ENCODE results near the gene RAP1GAP. TPM values are rescaled to one million over a fixed set of nuclear protein-coding genes. Genes with fewer than 3 reads are reported as not detected.

RAP1GAP gene
- total RNA-seq, 1 experiment from 2014 or later, result 13.4 TPM

DNA sequence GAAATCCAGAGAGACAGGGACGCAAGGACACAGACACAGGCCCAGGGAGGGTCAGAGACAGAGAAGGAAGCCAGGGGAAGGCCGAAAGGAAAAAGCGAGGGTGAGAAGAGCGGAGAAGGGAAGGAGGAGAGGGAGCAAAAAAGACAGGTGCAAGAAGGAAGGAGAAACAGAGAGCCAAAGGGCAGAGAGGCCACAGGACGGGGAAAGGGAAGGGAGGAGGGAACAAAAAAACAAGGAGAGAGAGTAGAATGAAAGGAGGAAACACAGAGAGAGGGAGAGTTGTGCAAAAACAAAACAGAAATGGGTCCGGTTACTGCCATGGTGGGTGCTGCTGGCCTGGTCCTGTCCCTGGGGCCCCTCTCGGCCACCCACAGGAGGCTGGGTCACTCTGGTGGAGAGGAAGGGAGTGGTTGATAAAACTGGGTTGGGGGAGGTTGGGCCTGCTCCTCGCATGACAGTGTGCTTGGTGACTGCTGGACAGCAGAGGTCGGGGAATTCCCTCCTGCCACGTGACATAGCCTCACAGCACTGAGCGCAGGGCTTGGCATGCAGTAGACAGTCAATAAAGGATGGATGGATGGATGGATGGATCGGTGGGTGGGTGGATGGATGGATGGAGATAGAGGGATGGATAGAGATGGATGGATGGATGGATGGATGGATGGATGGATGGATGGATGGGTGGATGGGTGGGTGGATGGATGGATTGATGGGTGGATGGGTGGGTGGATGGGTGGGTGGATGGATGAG, 64.8 kb downstream of the RAP1GAP start:
- DNase-seq (ENCODE audit: low read depth, low spot score), result no peak
- intact Hi-C loops (cut with micrococcal nuclease), result no loop called here
- H3K27ac ChIP-seq (ENCODE audit: low read depth, low read length), result no peak overlapping the region
- no peaks in the 10 kb centered on the region for H3K79me2 ChIP-seq (ENCODE audit: insufficient read depth, low read length)
- peaks cover 6 to 18% of the 10 kb centered on the region in 2 experiments; a peak in 3 of 4 replicates for H3K4me1 ChIP-seq (ENCODE audit: control insufficient read depth in 1 of 2, insufficient read depth in 2 of 2, low read length in 2 of 2)
- H3K36me3 ChIP-seq (ENCODE audit: control insufficient read depth in 1 of 2, insufficient read depth in 2 of 2, low read length in 2 of 2), result no peaks in the 10 kb centered on the region
- TF ChIP-seq, protein P1, sequence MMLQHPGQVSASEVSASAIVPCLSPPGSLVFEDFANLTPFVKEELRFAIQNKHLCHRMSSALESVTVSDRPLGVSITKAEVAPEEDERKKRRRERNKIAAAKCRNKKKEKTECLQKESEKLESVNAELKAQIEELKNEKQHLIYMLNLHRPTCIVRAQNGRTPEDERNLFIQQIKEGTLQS (IDR thresholded peaks at IDR 0.05), result no peak
- TF ChIP-seq CEBPB (IDR thresholded peaks at IDR 0.05; ENCODE audit: low read depth), result no peak
- TF ChIP-seq SRF (IDR thresholded peaks at IDR 0.05; ENCODE audit: low read depth), result no peak
- TF ChIP-seq FOSL1 (IDR thresholded peaks at IDR 0.05; ENCODE audit: low read depth), result no peak
- no peak for TF ChIP-seq CTCF (IDR thresholded peaks at IDR 0.05 in 2 of 3, conservative IDR thresholded peaks at IDR 0.05 in 1 of 3; ENCODE audit: borderline replicate concordance in 1 of 3, insufficient read depth in 1 of 3, low read depth in 2 of 3, low read length in 2 of 3)
- no peak for TF ChIP-seq ZFX (IDR thresholded peaks at IDR 0.05)
- no peak for TF ChIP-seq EZH2 (IDR thresholded peaks at IDR 0.05)
- no peak for TF ChIP-seq YY1 (IDR thresholded peaks at IDR 0.05; ENCODE audit: extremely low read depth, insufficient replicate concordance, low read depth, low read length)
- TF ChIP-seq ELF1 (IDR thresholded peaks at IDR 0.05; ENCODE audit: borderline replicate concordance, low read depth), result no peak
- TF ChIP-seq ZNF274 (IDR thresholded peaks at IDR 0.05; ENCODE audit: low read depth, low read length), result no peak
- no peak for TF ChIP-seq POLR2AphosphoS5 (IDR thresholded peaks at IDR 0.05; ENCODE audit: low read depth, low read length)
- TF ChIP-seq REST (IDR thresholded peaks at IDR 0.05; ENCODE audit: low read depth), result no peak
- no peak for TF ChIP-seq SIN3A (IDR thresholded peaks at IDR 0.05; ENCODE audit: low read depth)
- no peak for TF ChIP-seq JUND (IDR thresholded peaks at IDR 0.05)
- TF ChIP-seq MAX (IDR thresholded peaks at IDR 0.05), result no peak
- TF ChIP-seq CBX3 (IDR thresholded peaks at IDR 0.05; ENCODE audit: low read depth), result no peak
- TF ChIP-seq POLR2A (IDR thresholded peaks at IDR 0.05; ENCODE audit: borderline replicate concordance, extremely low read depth, insufficient read depth, insufficient read length), result no peak
- no peak overlapping the region for H3K4me3 ChIP-seq (replicated peaks in 1 of 2; ENCODE audit: low read depth in 1 of 2, low read length in 2 of 2)
- no TSS peak for BruUV-seq (replicated peaks)
- ChIA-PET RAD21 (ENCODE audit: low non-redundant PET in 1 of 2, low total read pairs in 2 of 2, uncharacterized antibody in 2 of 2, unreplicated experiment in 2 of 2) (no interaction called here), POLR2A (no interaction called here), CTCF (no interaction called here)
- H3K4me2 ChIP-seq (ENCODE audit: low read length), result no peak overlapping the region
- no peak overlapping the region for H2AFZ ChIP-seq (ENCODE audit: low read depth, low read length, poor library complexity, severe bottlenecking)
- H3K27me3 ChIP-seq (ENCODE audit: insufficient read depth, low read length), result no peaks in the 10 kb centered on the region
- no peaks in the 10 kb centered on the region for H4K20me1 ChIP-seq (ENCODE audit: insufficient read depth)
- no peak overlapping the region for H3K9ac ChIP-seq (ENCODE audit: low read length)
- no peak for ATAC-seq
- H3K9me2 ChIP-seq (ENCODE audit: insufficient read depth), result no peaks in the 10 kb centered on the region
- no peaks in the 10 kb centered on the region for H3K9me3 ChIP-seq (ENCODE audit: control insufficient read depth in 1 of 2, insufficient read depth in 1 of 2, low read depth in 1 of 2, low read length in 2 of 2)

Data from HCT116 (cell line).